Peyer's patch (tissue), 4 donors: ENCODE results near the gene POLR1D. TPM values are rescaled to one million over a fixed set of nuclear protein-coding genes. Genes with fewer than 3 reads are reported as not detected.

ENCODE experiments used
- DNase-seq, 3 donors: peaks; one replicate each; pipeline ENCODE4 v3.0.0-alpha.2; 2017 to 2019
- H3K27ac ChIP-seq, 4 donors: fragments of 200-600 bp; sonication (generic); one replicate each; pipeline ENCODE4 v1.5.1; 2016 to 2019
- H3K27me3 ChIP-seq, 2 donors: fragments of 200-600 bp; sonication (generic); one replicate each; pipeline ENCODE4 v1.5.1; 2019
- H3K36me3 ChIP-seq, 3 donors: fragments of 200-600 bp; sonication (generic); one replicate each; pipeline ENCODE4 v1.5.1; 2016 to 2019
- H3K4me1 ChIP-seq, 4 donors: fragments of 200-600 bp; sonication (generic); one replicate each; pipeline ENCODE4 v1.5.1; 2016 to 2019
- H3K4me3 ChIP-seq, 4 donors: fragments of 200-600 bp; sonication (generic); 1 replicate in 3 of 4; 2 replicates in 1 of 4; pipeline ENCODE4 v1.5.1; 2016 to 2019; ENCODE audit warnings: mild to moderate bottlenecking in 1 of 4
- H3K9me3 ChIP-seq, 4 donors: fragments of 200-600 bp; sonication (generic); one replicate each; pipeline ENCODE4 v1.5.1; 2016 to 2019; ENCODE audit warnings: mild to moderate bottlenecking in 1 of 4
- CTCF ChIP-seq, 6 experiments: fragments of 450-650 bp in 4 of 6; fragments of 200-600 bp in 2 of 6; sonication (generic) in 1 of 6; IDR thresholded peaks; one replicate each; pipeline ENCODE4 v1.5.1; 2017 to 2019; ENCODE audit warnings: antibody characterized with exemption in 6 of 6, mild to moderate bottlenecking in 3 of 6, moderate library complexity in 1 of 6
- POLR2A ChIP-seq, 2 donors: fragments of 450-650 bp; IDR thresholded peaks; one replicate each; pipeline ENCODE4 v1.5.1; 2017; ENCODE audit warnings: antibody characterized with exemption in 2 of 2, mild to moderate bottlenecking in 2 of 2, moderate library complexity in 2 of 2
- total RNA-seq, 4 donors: library from RNA; depleted of rRNA; stranded (reverse); fragments of >200 nt; gene quantifications; one replicate each; pipeline ENCODE4 v1.1.0, GENCODE V29; 2016

The POLR1D gene
- total RNA-seq, 4 donors from 2014 or later, result 83.3 to 104 (median 90.5) TPM

DNA sequence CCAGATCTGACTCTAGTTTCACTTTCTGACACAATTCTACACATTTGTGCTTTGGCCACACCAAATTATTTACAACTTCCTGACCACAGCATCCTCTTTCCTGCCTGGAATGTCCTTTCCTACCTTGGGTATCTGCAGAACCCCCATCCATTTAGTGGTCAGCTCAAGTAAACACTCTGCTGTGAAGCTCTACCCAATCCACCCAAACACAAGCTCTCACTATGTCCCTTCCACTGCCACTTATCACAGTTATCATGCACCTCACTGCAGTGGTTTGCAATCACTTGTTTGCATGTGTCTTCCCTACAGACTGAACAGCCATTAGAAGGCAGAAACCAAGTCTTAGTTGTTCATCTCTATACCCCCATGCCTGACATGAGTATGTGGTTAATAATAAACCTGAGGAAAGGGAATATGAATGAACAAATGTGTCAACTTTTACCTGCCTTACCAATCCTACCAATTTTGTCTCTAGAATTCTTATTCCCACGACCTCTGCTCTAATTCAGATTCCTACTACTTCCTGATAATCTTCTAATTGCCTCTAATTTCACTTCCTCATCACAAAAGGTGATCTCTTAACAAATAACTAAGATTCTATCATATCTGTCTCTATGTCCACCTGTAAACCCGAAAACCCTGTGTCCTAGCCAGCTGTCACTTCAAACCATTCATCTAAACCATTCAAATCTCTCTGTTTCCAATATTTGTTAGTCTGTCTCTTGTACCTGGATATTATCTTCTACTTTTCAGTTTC is 26.5 kb upstream of the POLR1D start:
- H3K4me1 ChIP-seq, result peaks cover 0 to 17% (median 0%) of the 10 kb centered on the region in 4 donors
- TF ChIP-seq POLR2A (IDR thresholded peaks at IDR 0.05) (no peak), CTCF (IDR thresholded peaks at IDR 0.05) (no peak)
- no peaks in the 10 kb centered on the region for H3K36me3 ChIP-seq
- H3K9me3 ChIP-seq, result no peaks in the 10 kb centered on the region
- DNase-seq, result no peak
- H3K27me3 ChIP-seq, result no peaks in the 10 kb centered on the region
- peak overlapping the region in 1 of 4 donors; percentile 25 for H3K27ac ChIP-seq
- no peak overlapping the region for H3K4me3 ChIP-seq

GRCh38 chr13:27599096-27599495 is 22.6 kb upstream of the POLR1D start:
- no peaks in the 10 kb centered on the region for H3K9me3 ChIP-seq
- DNase-seq, result no peak
- H3K27me3 ChIP-seq, result no peaks in the 10 kb centered on the region
- H3K4me1 ChIP-seq, result peaks cover 0 to 17% (median 0%) of the 10 kb centered on the region in 4 donors
- H3K36me3 ChIP-seq, result no peaks in the 10 kb centered on the region
- TF ChIP-seq CTCF (IDR thresholded peaks at IDR 0.05) (no peak), POLR2A (IDR thresholded peaks at IDR 0.05) (no peak)
- H3K4me3 ChIP-seq, result no peak overlapping the region
- no peak overlapping the region for H3K27ac ChIP-seq

GRCh38 chr13:27599845-27600553 is 21.7 kb upstream of the POLR1D start:
- Histone ChIP-seq H3K4me3 (no peak overlapping the region), H3K27ac (no peak overlapping the region), H3K27me3 (no peaks in the 10 kb centered on the region), H3K9me3 (no peaks in the 10 kb centered on the region), H3K36me3 (no peaks in the 10 kb centered on the region), H3K4me1 (peaks cover 0 to 10% (median 0%) of the 10 kb centered on the region in 4 donors)
- TF ChIP-seq CTCF (IDR thresholded peaks at IDR 0.05), result no peak
- no peak for TF ChIP-seq POLR2A (IDR thresholded peaks at IDR 0.05)
- no peak for DNase-seq

- H3K27me3 ChIP-seq, result no peaks in the 10 kb centered on the region
- TF ChIP-seq POLR2A (IDR thresholded peaks at IDR 0.05) (no peak), CTCF (IDR thresholded peaks at IDR 0.05) (no peak)
- no peak overlapping the region for H3K27ac ChIP-seq
- no peak overlapping the region for H3K4me3 ChIP-seq
- no peaks in the 10 kb centered on the region for H3K36me3 ChIP-seq
- no peaks in the 10 kb centered on the region for H3K9me3 ChIP-seq
- peaks cover 0 to 3% (median 0%) of the 10 kb centered on the region in 4 donors for H3K4me1 ChIP-seq
- no peak for DNase-seq
Observed at GRCh38 chr13:27600711-27601110, 21.0 kb upstream of the POLR1D start.

DNA sequence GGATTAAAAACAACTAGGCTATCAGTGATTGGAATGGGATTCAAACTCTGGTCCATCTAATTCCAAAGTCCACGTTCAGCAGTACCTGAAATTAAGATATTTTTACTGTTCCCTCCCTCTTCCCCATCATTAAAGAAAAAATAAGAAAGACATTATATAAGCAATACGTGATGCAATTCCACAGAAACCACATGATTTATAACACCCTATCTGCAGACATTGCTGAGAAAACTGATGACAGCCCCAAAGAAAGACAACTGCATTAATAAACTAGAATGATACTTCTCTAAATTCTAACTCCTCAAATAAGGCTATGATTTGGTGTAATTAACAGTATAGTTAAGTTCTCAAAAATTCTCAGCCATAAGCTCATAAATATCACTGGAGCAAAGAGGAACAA is 20.5 kb upstream of the POLR1D start:
- H3K27me3 ChIP-seq, result no peaks in the 10 kb centered on the region
- no peak for DNase-seq
- no peak overlapping the region for H3K27ac ChIP-seq
- H3K4me3 ChIP-seq, result no peak overlapping the region
- no peak for TF ChIP-seq POLR2A (IDR thresholded peaks at IDR 0.05)
- TF ChIP-seq CTCF (IDR thresholded peaks at IDR 0.05), result no peak
- H3K36me3 ChIP-seq, result no peaks in the 10 kb centered on the region
- H3K9me3 ChIP-seq, result no peaks in the 10 kb centered on the region
- H3K4me1 ChIP-seq, result peaks cover 0 to 4% (median 0%) of the 10 kb centered on the region in 4 donors
